Retina (tissue), 1 donor: ENCODE measurements around the gene MVB12B.

Experiments used
- DNase-seq: peaks from one replicate; pipeline ENCODE4 v3.0.0-alpha.2; 2016

The MVB12B gene

GRCh38 chr9:126363847-126364671 is 37.4 kb downstream of the MVB12B start:
- DNase-seq, result no peak

- no peak for DNase-seq
Measured at GRCh38 chr9:126365780-126366179, 39.2 kb downstream of the MVB12B start.

- DNase-seq, result no peak
Measured at GRCh38 chr9:126366366-126367011, 39.9 kb downstream of the MVB12B start.

GRCh38 chr9:126367139-126367538 is 40.5 kb downstream of the MVB12B start:
- DNase-seq, result no peak

- DNase-seq, result no peak
Measured at GRCh38 chr9:126367616-126368015, 41.0 kb downstream of the MVB12B start.

GRCh38 chr9:126368020-126368419 is 41.4 kb downstream of the MVB12B start:
- no peak for DNase-seq

GRCh38 chr9:126371007-126371870 is 44.6 kb downstream of the MVB12B start:
- no peak for DNase-seq

GRCh38 chr9:126372716-126373115 is 46.1 kb downstream of the MVB12B start:
- no peak for DNase-seq

- DNase-seq, result no peak
Measured at GRCh38 chr9:126373241-126373640, 46.6 kb downstream of the MVB12B start.

- DNase-seq, result peak; percentile 38
Measured at GRCh38 chr9:126374366-126374781, 47.7 kb downstream of the MVB12B start.

- peak; percentile 52 for DNase-seq
Measured at GRCh38 chr9:126375386-126375785, 48.8 kb downstream of the MVB12B start.

GRCh38 chr9:126376311-126377175 is 49.9 kb downstream of the MVB12B start:
- DNase-seq, result peak; percentile 89

GRCh38 chr9:126377176-126377509 is 50.5 kb downstream of the MVB12B start:
- DNase-seq, result no peak

GRCh38 chr9:126377536-126377935 is 50.9 kb downstream of the MVB12B start:
- no peak for DNase-seq

GRCh38 chr9:126378761-126379160 is 52.1 kb downstream of the MVB12B start:
- no peak for DNase-seq

- DNase-seq, result no peak
Measured at GRCh38 chr9:126379661-126380360, 53.2 kb downstream of the MVB12B start.

- no peak for DNase-seq
Measured at GRCh38 chr9:126380447-126380846, 53.8 kb downstream of the MVB12B start.

GRCh38 chr9:126381195-126381594 is 54.6 kb downstream of the MVB12B start:
- no peak for DNase-seq

- DNase-seq, result no peak
Measured at GRCh38 chr9:126383406-126384046, 56.9 kb downstream of the MVB12B start.

GRCh38 chr9:126384926-126385325 is 58.3 kb downstream of the MVB12B start:
- no peak for DNase-seq

- DNase-seq, result no peak
Measured at GRCh38 chr9:126386088-126386487, 59.5 kb downstream of the MVB12B start.
